Measurements from ENCODE around the gene FMNL3. TPM values are rescaled to one million over a fixed set of nuclear protein-coding genes. Genes with fewer than 3 reads are reported as not detected.

The FMNL3 gene
- total RNA-seq, 1 experiment from 2014 or later, result 11.4 TPM

DNA sequence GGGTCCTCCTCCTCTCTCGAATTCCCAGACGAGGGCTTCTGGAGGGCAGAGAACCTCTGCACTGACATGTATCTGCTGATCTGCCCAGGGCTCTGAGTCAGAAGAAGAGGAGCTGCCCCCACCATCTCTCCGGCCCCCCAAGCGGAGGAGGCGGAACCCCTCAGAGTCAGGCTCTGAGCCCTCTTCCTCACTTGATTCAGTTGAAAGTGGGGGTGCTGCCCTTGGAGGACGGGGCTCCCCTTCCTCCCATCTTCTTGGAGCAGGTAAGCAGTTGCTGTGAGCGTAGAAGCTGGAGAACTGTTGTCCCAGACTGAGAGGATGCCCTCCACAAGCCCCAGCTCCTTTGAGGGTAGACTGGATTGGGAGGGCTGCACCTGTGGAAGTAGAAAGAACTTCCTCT lies 64.1 kb downstream of the FMNL3 start:
- H4K20me1 ChIP-seq (ENCODE audit: insufficient read depth, low read depth, low read length), result no peaks in the 10 kb centered on the region; the same call in 1 of the 2 replicates
- no peak for DNase-seq
- H3K36me3 ChIP-seq (ENCODE audit: insufficient read depth, low read length), result no peaks in the 10 kb centered on the region
- no peaks in the 10 kb centered on the region for H3K79me2 ChIP-seq (ENCODE audit: low read length)
- no peak overlapping the region for H3K27ac ChIP-seq (ENCODE audit: low read length)
- H3K9ac ChIP-seq (ENCODE audit: low read length), result no peak overlapping the region
- no peak overlapping the region for H3K4me3 ChIP-seq (ENCODE audit: low read length)
- H2AFZ ChIP-seq (ENCODE audit: low read length), result no peak overlapping the region
- no peaks in the 10 kb centered on the region for H3K9me2 ChIP-seq (replicated peaks; ENCODE audit: insufficient read depth, low read length)
- no peaks in the 10 kb centered on the region for H3K9me3 ChIP-seq (ENCODE audit: low read length)
- no peaks in the 10 kb centered on the region for H3K27me3 ChIP-seq (ENCODE audit: low read length)
- H3K4me2 ChIP-seq (ENCODE audit: low read depth, low read length, poor library complexity, severe bottlenecking), result no peak overlapping the region
- H3K4me1 ChIP-seq (ENCODE audit: low read length), result peaks cover 7% of the 10 kb centered on the region

- no peaks in the 10 kb centered on the region for H3K79me2 ChIP-seq (ENCODE audit: low read length)
- no peaks in the 10 kb centered on the region for H3K9me2 ChIP-seq (replicated peaks; ENCODE audit: insufficient read depth, low read length)
- H3K9me3 ChIP-seq (ENCODE audit: low read length), result no peaks in the 10 kb centered on the region
- DNase-seq, result no peak
- no peak overlapping the region for H3K27ac ChIP-seq (ENCODE audit: low read length)
- no peak overlapping the region for H3K4me3 ChIP-seq (ENCODE audit: low read length)
- no peaks in the 10 kb centered on the region for H3K27me3 ChIP-seq (ENCODE audit: low read length)
- H3K9ac ChIP-seq (ENCODE audit: low read length), result no peak overlapping the region
- no peaks in the 10 kb centered on the region for H3K36me3 ChIP-seq (ENCODE audit: insufficient read depth, low read length)
- no peak overlapping the region for H3K4me2 ChIP-seq (ENCODE audit: low read depth, low read length, poor library complexity, severe bottlenecking)
- H3K4me1 ChIP-seq (ENCODE audit: low read length), result peaks cover 7% of the 10 kb centered on the region
- no peaks in the 10 kb centered on the region; the same call in 1 of the 2 replicates for H4K20me1 ChIP-seq (ENCODE audit: insufficient read depth, low read depth, low read length)
- no peak overlapping the region for H2AFZ ChIP-seq (ENCODE audit: low read length)
These were observed 64.8 kb downstream of the FMNL3 start for GRCh38 chr12:49642370-49642802.

- no peaks in the 10 kb centered on the region for H3K27me3 ChIP-seq (ENCODE audit: low read length)
- no peaks in the 10 kb centered on the region for H3K9me2 ChIP-seq (replicated peaks; ENCODE audit: insufficient read depth, low read length)
- H3K4me2 ChIP-seq (ENCODE audit: low read depth, low read length, poor library complexity, severe bottlenecking), result no peak overlapping the region
- H3K36me3 ChIP-seq (ENCODE audit: insufficient read depth, low read length), result no peaks in the 10 kb centered on the region
- H2AFZ ChIP-seq (ENCODE audit: low read length), result no peak overlapping the region
- H3K4me1 ChIP-seq (ENCODE audit: low read length), result peaks cover 7% of the 10 kb centered on the region
- H3K9ac ChIP-seq (ENCODE audit: low read length), result no peak overlapping the region
- no peaks in the 10 kb centered on the region; the same call in 1 of the 2 replicates for H4K20me1 ChIP-seq (ENCODE audit: insufficient read depth, low read depth, low read length)
- no peak overlapping the region for H3K27ac ChIP-seq (ENCODE audit: low read length)
- H3K9me3 ChIP-seq (ENCODE audit: low read length), result no peaks in the 10 kb centered on the region
- DNase-seq, result no peak
- H3K79me2 ChIP-seq (ENCODE audit: low read length), result no peaks in the 10 kb centered on the region
- H3K4me3 ChIP-seq (ENCODE audit: low read length), result no peak overlapping the region
These were observed 65.3 kb downstream of the FMNL3 start for GRCh38 chr12:49641748-49642369.

GRCh38 chr12:49636979-49637755 lies 70.0 kb downstream of the FMNL3 start:
- no peaks in the 10 kb centered on the region for H3K36me3 ChIP-seq (ENCODE audit: insufficient read depth, low read length)
- no peaks in the 10 kb centered on the region for H3K9me2 ChIP-seq (replicated peaks; ENCODE audit: insufficient read depth, low read length)
- no peak overlapping the region for H2AFZ ChIP-seq (ENCODE audit: low read length)
- H3K4me2 ChIP-seq (ENCODE audit: low read depth, low read length, poor library complexity, severe bottlenecking), result no peak overlapping the region
- no peaks in the 10 kb centered on the region for H3K9me3 ChIP-seq (ENCODE audit: low read length)
- no peaks in the 10 kb centered on the region for H3K27me3 ChIP-seq (ENCODE audit: low read length)
- H3K27ac ChIP-seq (ENCODE audit: low read length), result no peak overlapping the region
- no peak overlapping the region for H3K9ac ChIP-seq (ENCODE audit: low read length)
- peak; percentile 87 for DNase-seq
- no peak overlapping the region for H3K4me3 ChIP-seq (ENCODE audit: low read length)
- no peaks in the 10 kb centered on the region for H3K79me2 ChIP-seq (ENCODE audit: low read length)
- H4K20me1 ChIP-seq (ENCODE audit: insufficient read depth, low read depth, low read length), result no peaks in the 10 kb centered on the region; the same call in 1 of the 2 replicates
- peaks cover 4% of the 10 kb centered on the region for H3K4me1 ChIP-seq (ENCODE audit: low read length)

GRCh38 chr12:49636574-49636973 lies 70.6 kb downstream of the FMNL3 start:
- Histone ChIP-seq H3K4me3 (ENCODE audit: low read length) (no peak overlapping the region), H3K79me2 (ENCODE audit: low read length) (no peaks in the 10 kb centered on the region), H3K27ac (ENCODE audit: low read length) (no peak overlapping the region), H2AFZ (ENCODE audit: low read length) (no peak overlapping the region), H3K4me1 (ENCODE audit: low read length) (peaks cover 4% of the 10 kb centered on the region), H3K36me3 (ENCODE audit: insufficient read depth, low read length) (no peaks in the 10 kb centered on the region), H3K9me2 (replicated peaks; ENCODE audit: insufficient read depth, low read length) (no peaks in the 10 kb centered on the region), H3K9ac (ENCODE audit: low read length) (no peak overlapping the region), H3K9me3 (ENCODE audit: low read length) (no peaks in the 10 kb centered on the region), H3K27me3 (ENCODE audit: low read length) (no peaks in the 10 kb centered on the region), H4K20me1 (ENCODE audit: insufficient read depth, low read depth, low read length) (no peaks in the 10 kb centered on the region; the same call in 1 of the 2 replicates), H3K4me2 (ENCODE audit: low read depth, low read length, poor library complexity, severe bottlenecking) (no peak overlapping the region)
- no peak for DNase-seq

GRCh38 chr12:49635656-49636055 lies 71.5 kb downstream of the FMNL3 start:
- H2AFZ ChIP-seq (ENCODE audit: low read length), result no peak overlapping the region
- no peak overlapping the region for H3K4me3 ChIP-seq (ENCODE audit: low read length)
- H3K27ac ChIP-seq (ENCODE audit: low read length), result no peak overlapping the region
- no peaks in the 10 kb centered on the region for H3K36me3 ChIP-seq (ENCODE audit: insufficient read depth, low read length)
- no peak overlapping the region for H3K4me2 ChIP-seq (ENCODE audit: low read depth, low read length, poor library complexity, severe bottlenecking)
- H3K4me1 ChIP-seq (ENCODE audit: low read length), result peaks cover 4% of the 10 kb centered on the region
- no peak overlapping the region for H3K9ac ChIP-seq (ENCODE audit: low read length)
- H3K79me2 ChIP-seq (ENCODE audit: low read length), result no peaks in the 10 kb centered on the region
- no peaks in the 10 kb centered on the region for H3K9me3 ChIP-seq (ENCODE audit: low read length)
- DNase-seq, result no peak
- no peaks in the 10 kb centered on the region for H3K9me2 ChIP-seq (replicated peaks; ENCODE audit: insufficient read depth, low read length)
- H3K27me3 ChIP-seq (ENCODE audit: low read length), result no peaks in the 10 kb centered on the region
- H4K20me1 ChIP-seq (ENCODE audit: insufficient read depth, low read depth, low read length), result no peaks in the 10 kb centered on the region

GRCh38 chr12:49635036-49635435 lies 72.2 kb downstream of the FMNL3 start:
- no peak overlapping the region for H3K4me3 ChIP-seq (ENCODE audit: low read length)
- H3K27ac ChIP-seq (ENCODE audit: low read length), result no peak overlapping the region
- no peak overlapping the region for H2AFZ ChIP-seq (ENCODE audit: low read length)
- H3K9me3 ChIP-seq (ENCODE audit: low read length), result no peaks in the 10 kb centered on the region
- no peaks in the 10 kb centered on the region for H4K20me1 ChIP-seq (ENCODE audit: insufficient read depth, low read depth, low read length)
- no peak overlapping the region for H3K4me2 ChIP-seq (ENCODE audit: low read depth, low read length, poor library complexity, severe bottlenecking)
- H3K9me2 ChIP-seq (replicated peaks; ENCODE audit: insufficient read depth, low read length), result no peaks in the 10 kb centered on the region
- H3K4me1 ChIP-seq (ENCODE audit: low read length), result peaks cover 4% of the 10 kb centered on the region
- no peaks in the 10 kb centered on the region for H3K27me3 ChIP-seq (ENCODE audit: low read length)
- no peaks in the 10 kb centered on the region for H3K36me3 ChIP-seq (ENCODE audit: insufficient read depth, low read length)
- DNase-seq, result no peak
- H3K79me2 ChIP-seq (ENCODE audit: low read length), result no peaks in the 10 kb centered on the region
- H3K9ac ChIP-seq (ENCODE audit: low read length), result no peak overlapping the region

- no peaks in the 10 kb centered on the region for H3K9me2 ChIP-seq (replicated peaks; ENCODE audit: insufficient read depth, low read length)
- H3K4me2 ChIP-seq (ENCODE audit: low read depth, low read length, poor library complexity, severe bottlenecking), result no peak overlapping the region
- H3K4me1 ChIP-seq (ENCODE audit: low read length), result no peaks in the 10 kb centered on the region
- H3K4me3 ChIP-seq (ENCODE audit: low read length), result no peak overlapping the region
- no peaks in the 10 kb centered on the region for H3K9me3 ChIP-seq (ENCODE audit: low read length)
- no peak overlapping the region for H3K9ac ChIP-seq (ENCODE audit: low read length)
- no peak overlapping the region for H3K27ac ChIP-seq (ENCODE audit: low read length)
- H3K79me2 ChIP-seq (ENCODE audit: low read length), result no peaks in the 10 kb centered on the region
- no peaks in the 10 kb centered on the region for H4K20me1 ChIP-seq (ENCODE audit: insufficient read depth, low read depth, low read length)
- H3K27me3 ChIP-seq (ENCODE audit: low read length), result no peaks in the 10 kb centered on the region
- no peaks in the 10 kb centered on the region for H3K36me3 ChIP-seq (ENCODE audit: insufficient read depth, low read length)
- no peak overlapping the region for H2AFZ ChIP-seq (ENCODE audit: low read length)
- DNase-seq, result no peak
These were observed 73.4 kb downstream of the FMNL3 start for GRCh38 chr12:49633703-49634345.

Measured in Karpas-422 (cell line).